Measurements from ENCODE around the gene RAP1B.
"Not testable (repeated sequence)": the region's sequence is repeated elsewhere in the genome, so short reads cannot be mapped to it uniquely, and the experiment has no call there.

RAP1B gene

GRCh38 chr12:68637439-68637838, 26.7 kb downstream of the RAP1B start:
- DNase-seq = not testable (repeated sequence)

DNA sequence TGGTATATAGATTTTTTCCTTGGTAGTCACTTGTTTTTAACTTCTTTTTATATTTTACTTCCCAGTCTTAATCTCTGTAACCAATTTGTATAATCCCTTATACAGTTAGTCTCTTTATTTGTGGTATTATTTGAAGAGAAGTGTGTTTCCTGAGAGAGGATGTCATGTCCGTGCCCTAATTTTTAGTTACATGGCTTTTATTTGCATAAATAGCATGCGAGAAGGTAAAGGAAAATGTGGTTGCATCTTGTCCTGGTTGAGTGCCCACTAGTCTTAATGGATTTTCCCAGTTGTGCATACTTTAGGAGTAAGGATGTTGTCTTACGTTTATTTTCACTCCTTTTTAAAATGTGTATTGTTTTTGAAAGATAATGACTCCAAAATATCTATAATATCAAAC, 27.5 kb downstream of the RAP1B start:
- no peak for DNase-seq

GRCh38 chr12:68638721-68639395, 28.2 kb downstream of the RAP1B start:
- DNase-seq = no peak

DNA sequence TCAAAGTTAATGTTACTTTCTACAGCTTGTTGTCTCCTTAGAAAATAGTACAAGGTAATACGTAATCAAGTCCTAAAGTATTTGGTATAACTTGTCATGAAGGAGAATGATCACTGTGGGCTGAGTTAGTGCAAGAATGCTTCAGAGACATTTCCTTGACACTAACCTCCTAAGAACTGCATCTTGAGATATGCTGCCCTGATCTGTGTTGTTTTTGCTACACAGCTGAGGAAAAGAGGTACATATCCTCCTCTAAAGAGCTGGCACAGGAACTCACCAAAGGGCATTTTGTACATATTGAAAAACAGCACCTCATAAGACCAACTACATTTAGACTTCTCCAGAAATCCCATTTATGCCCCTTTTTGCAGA, 28.7 kb downstream of the RAP1B start:
- no peak for DNase-seq

DNA sequence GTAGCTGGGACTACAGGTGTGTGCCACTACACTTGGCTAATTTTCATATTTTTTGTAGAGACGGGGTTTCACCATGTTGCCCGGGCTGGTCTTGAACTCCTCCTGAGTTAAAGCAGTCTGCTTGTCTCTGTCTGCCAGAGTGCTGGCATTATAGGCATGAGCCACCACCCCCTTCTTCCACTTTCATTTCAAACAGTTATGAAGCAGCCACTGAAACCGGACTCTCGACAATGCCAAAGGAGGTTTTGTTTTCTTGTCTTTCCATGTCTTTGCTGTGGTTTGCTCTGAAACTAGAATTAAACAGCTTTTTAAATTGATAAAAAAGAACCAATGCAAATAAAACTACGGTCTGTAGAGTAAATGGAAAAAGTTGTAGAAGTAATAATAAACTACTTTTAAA, 30.4 kb downstream of the RAP1B start:
- DNase-seq = peak; percentile 10

GRCh38 chr12:68646484-68646883, 35.8 kb downstream of the RAP1B start:
- no peak for DNase-seq

- no peak for DNase-seq
Measured at GRCh38 chr12:68647507-68647906, 36.8 kb downstream of the RAP1B start.

DNA sequence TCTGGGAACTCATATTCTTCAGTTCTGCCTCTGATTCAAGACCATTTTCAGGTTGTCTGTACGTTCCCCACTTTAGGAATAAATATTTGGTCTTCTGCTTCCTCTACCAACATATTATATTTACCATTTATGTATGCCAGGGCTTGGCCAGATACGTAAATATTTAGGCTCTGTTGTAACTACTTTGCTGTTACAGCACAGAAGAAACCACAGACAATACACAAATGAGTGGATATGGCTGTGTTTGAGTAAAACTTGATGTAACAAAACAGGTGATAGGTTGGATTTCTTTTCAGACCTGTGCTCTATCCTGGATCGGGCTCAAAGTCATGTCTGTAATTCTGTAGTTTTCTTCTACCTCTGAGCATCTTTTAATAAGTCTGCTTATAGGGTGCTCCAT, 37.5 kb downstream of the RAP1B start:
- DNase-seq = no peak

- no peak for DNase-seq
Measured at GRCh38 chr12:68665016-68665569, 54.4 kb downstream of the RAP1B start.

GRCh38 chr12:68667291-68667690, 56.6 kb downstream of the RAP1B start:
- DNase-seq = no peak

GRCh38 chr12:68667896-68668295, 57.2 kb downstream of the RAP1B start:
- no peak for DNase-seq

GRCh38 chr12:68671179-68671578, 60.5 kb downstream of the RAP1B start:
- DNase-seq = no peak

DNA sequence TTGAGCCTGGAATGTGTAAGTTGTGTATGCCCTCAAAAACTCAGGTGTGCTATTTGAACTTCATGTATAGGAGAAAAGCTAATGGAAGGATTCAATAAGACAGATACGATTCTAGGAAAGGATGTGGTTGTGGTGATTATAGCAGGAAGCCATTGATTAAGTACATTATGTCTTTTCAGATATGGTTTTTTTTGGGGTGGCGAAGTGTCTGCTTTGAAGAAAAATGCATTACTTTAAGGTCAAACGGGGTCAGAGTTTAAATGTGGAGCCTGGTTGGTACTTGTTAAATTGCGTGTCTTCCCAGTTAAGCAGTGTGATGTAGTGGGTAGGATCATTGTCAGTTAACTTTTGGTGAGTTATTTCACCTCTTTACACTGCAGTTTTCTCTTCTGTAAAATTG, 63.1 kb downstream of the RAP1B start:
- no peak for DNase-seq

GRCh38 chr12:68674376-68674775, 63.7 kb downstream of the RAP1B start:
- DNase-seq = no peak

- no peak for DNase-seq
Measured at GRCh38 chr12:68675101-68675842, 64.6 kb downstream of the RAP1B start.

DNA sequence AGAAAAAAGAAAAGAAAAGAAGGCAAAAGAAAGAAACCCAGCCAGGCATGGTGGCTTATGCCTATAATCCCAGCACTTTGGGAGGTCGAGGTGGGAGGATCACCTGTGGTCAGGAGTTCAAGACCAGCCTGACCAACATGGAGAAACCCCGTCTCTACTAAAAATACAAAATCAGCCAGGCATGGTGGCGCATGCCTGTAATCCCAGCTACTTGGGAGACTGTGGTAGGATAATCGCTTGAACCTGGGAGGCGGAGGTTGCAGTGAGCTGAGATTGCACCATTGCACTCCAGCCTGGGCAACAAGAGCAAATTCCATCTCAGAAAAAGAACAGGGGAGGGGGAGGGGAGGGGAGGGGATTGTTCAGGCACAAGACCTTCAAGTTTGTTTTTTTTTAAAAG, 66.2 kb downstream of the RAP1B start:
- DNase-seq = not testable (repeated sequence)

- no peak for DNase-seq
Measured at GRCh38 chr12:68686262-68686594, 75.5 kb downstream of the RAP1B start.

DNA sequence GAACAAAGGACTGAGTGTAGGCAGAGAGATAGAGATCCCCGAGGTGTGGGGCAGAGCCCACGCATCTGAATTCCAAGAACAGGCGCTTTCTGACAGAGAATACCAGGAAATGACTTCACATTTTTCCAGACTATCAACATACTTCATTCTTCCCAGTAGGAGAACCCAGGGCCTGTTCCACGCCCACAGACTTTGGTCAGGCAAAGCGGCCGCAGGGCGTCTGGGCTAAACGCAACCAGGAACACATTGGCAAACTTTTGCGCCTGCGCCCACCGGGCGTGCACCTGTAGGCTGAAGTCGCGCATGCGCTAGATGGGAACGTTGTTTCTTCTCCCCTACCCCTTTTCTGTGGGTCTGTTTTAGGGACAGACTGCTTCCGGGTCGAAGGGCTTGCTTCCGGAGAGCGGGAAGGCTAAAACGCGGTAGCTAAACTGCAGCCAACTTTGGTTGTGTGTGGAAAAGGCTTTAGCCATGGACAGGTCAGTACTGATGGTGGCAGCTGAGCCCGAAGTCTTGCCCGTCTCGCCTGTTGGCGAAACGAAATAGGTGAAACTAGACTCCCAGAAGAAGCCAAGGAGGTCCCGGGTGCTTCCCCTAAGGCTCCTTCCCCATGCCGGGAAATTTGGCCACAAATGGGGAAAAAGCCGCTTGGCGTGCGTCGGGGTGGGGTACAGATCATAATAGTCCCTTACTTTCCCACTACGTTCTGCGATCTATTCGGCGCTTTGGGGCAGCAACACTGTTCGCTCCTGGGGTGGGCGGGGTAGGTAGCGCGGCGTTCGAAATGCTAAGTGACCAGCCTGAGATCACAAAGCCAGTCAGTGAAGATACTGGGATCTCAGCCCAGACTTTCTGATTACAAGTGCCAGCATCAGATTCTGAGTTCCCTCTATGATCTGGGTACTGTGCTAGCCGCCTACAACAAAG, 76.2 kb downstream of the RAP1B start, which contains the start of gene NUP107:
Gene NUP107 (plus strand): TSS at position 384 of the 927 bp plus-strand sequence. CDS start 88 bp downstream, at position 472.
- peak; percentile 99 for DNase-seq

DNA sequence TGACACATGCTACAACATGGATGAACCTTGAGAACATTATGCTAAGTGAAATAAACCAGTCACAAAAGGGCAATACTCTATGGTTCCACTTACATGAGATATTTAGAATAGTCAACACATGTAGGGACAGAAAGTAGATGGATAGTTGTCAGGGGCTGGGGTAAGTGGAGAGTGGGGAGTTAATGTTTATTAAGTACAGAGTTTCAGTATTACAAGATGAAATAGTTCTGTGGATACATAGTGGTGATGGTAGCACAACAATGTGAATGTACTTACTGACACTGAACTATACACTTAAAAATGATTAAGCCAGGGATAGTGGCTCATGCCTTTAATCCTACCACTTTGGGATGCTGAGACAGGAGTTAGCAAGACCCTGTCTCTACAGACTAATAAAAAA, 84.8 kb downstream of the RAP1B start:
- no peak for DNase-seq

- DNase-seq = no peak
Measured at GRCh38 chr12:68699486-68699885, 88.8 kb downstream of the RAP1B start.

All from RPMI8226 (cell line).